H1 (cell line): ENCODE results near the gene ZNF75A. TPM values are rescaled to one million over a fixed set of nuclear protein-coding genes. Genes with fewer than 3 reads are reported as not detected.

Source experiments
- ASH2L ChIP-seq: fragments of 200-600, 300-600 bp; sonication (generic); IDR thresholded peaks from one replicate; pipeline ENCODE4 v1.7.1; 2017; ENCODE audit warnings: low read length
- ATF2 ChIP-seq: IDR thresholded peaks from 2 replicates; pipeline ENCODE4 v1.6.1; 2012; ENCODE audit warnings: low read length, inconsistent platforms
- ATF3 ChIP-seq: IDR thresholded peaks from 2 replicates; pipeline ENCODE4 v1.6.1; 2011; ENCODE audit warnings: low read depth, mild to moderate bottlenecking, low read length; ENCODE audit not compliant: insufficient read depth
- CHD1 ChIP-seq: IDR thresholded peaks from 2 replicates; pipeline ENCODE4 v1.6.1; 2012; ENCODE audit warnings: low read depth, low read length, improper control_type of control experiment
- CREB1 ChIP-seq: IDR thresholded peaks from 2 replicates; pipeline ENCODE4 v1.6.1; 2012; ENCODE audit warnings: inconsistent platforms
- E2F6 ChIP-seq: IDR thresholded peaks from 2 replicates; pipeline ENCODE4 v1.6.1; 2012; ENCODE audit warnings: inconsistent platforms
- EGR1 ChIP-seq: IDR thresholded peaks from 2 replicates; pipeline ENCODE4 v1.6.1; 2011; ENCODE audit warnings: low read depth, low read length, borderline replicate concordance
- EP300 ChIP-seq, 2 experiments: IDR thresholded peaks; 1 replicate in 1 of 2; 2 replicates in 1 of 2; pipeline ENCODE4 v1.6.1; 2011 to 2012; ENCODE audit warnings: low read depth in 2 of 2, low read length in 2 of 2, mild to moderate bottlenecking in 2 of 2, borderline replicate concordance in 1 of 2, inconsistent platforms in 1 of 2, moderate library complexity in 1 of 2
- HDAC6 ChIP-seq: IDR thresholded peaks from one replicate; pipeline ENCODE4 v1.7.1; 2012; ENCODE audit warnings: low read depth, mild to moderate bottlenecking, inconsistent platforms, low read length, moderate library complexity
- JUND ChIP-seq: IDR thresholded peaks from 2 replicates; pipeline ENCODE4 v1.6.1; 2011; ENCODE audit warnings: mild to moderate bottlenecking, improper control_type of control experiment, low read length
- KDM5A ChIP-seq: fragments of 200-600 bp; IDR thresholded peaks from 2 replicates; pipeline ENCODE4 v1.7.1; 2012; ENCODE audit warnings: mild to moderate bottlenecking, low read length, inconsistent platforms, mixed read lengths
- NRF1 ChIP-seq: IDR thresholded peaks from 2 replicates; pipeline ENCODE4 v1.6.1; 2011; ENCODE audit warnings: mild to moderate bottlenecking, low read depth, low read length, improper control_type of control experiment
- PHF8 ChIP-seq: fragments of 200-600 bp; sonication (generic); conservative IDR thresholded peaks from 2 replicates; pipeline ENCODE4 v1.7.1; 2012; ENCODE audit warnings: low read depth, mild to moderate bottlenecking, inconsistent platforms, low read length, moderate library complexity
- POLR2A ChIP-seq, 2 experiments: IDR thresholded peaks; 1 replicate in 1 of 2; 2 replicates in 1 of 2; pipeline ENCODE4 v1.6.1; 2011; ENCODE audit warnings: low read depth in 2 of 2, low read length in 2 of 2, mild to moderate bottlenecking in 2 of 2; ENCODE audit errors: control extremely low read depth in 1 of 2
- POLR2AphosphoS5 ChIP-seq: IDR thresholded peaks from 2 replicates; pipeline ENCODE4 v1.6.1; 2011; ENCODE audit warnings: low read depth, low read length
- RAD21 ChIP-seq, 2 experiments: IDR thresholded peaks in 1 of 2; conservative IDR thresholded peaks in 1 of 2; 2 replicates each; pipeline ENCODE4 v1.6.1; 2011; ENCODE audit warnings: low read depth in 2 of 2, low read length in 2 of 2, improper control_type of control experiment in 1 of 2, inconsistent platforms in 1 of 2, mild to moderate bottlenecking in 1 of 2, moderate library complexity in 1 of 2
- RBBP5 ChIP-seq: IDR thresholded peaks from 2 replicates; pipeline ENCODE4 v1.7.1; 2012; ENCODE audit warnings: low read depth, mild to moderate bottlenecking, inconsistent platforms, low read length, moderate library complexity, borderline replicate concordance
- SP1 ChIP-seq: IDR thresholded peaks from 2 replicates; pipeline ENCODE4 v1.6.1; 2011; ENCODE audit warnings: low read depth, low read length
- SP4 ChIP-seq: IDR thresholded peaks from 2 replicates; pipeline ENCODE4 v1.6.1; 2012; ENCODE audit warnings: low read length, inconsistent platforms
- SUZ12 ChIP-seq: fragments of 200-600 bp; sonication (generic); IDR thresholded peaks from 2 replicates; pipeline ENCODE4 v1.6.1; 2012; ENCODE audit warnings: mild to moderate bottlenecking, inconsistent platforms, low read length, moderate library complexity, mixed read lengths
- TAF1 ChIP-seq: IDR thresholded peaks from 2 replicates; pipeline ENCODE4 v1.6.1; 2011; ENCODE audit warnings: mild to moderate bottlenecking, low read depth, low read length
- TBP ChIP-seq: IDR thresholded peaks from 2 replicates; pipeline ENCODE4 v1.6.1; 2011; ENCODE audit warnings: low read depth, low read length, improper control_type of control experiment
- polyA plus RNA-seq, 7 experiments: library from polyadenylated mRNA; depleted of rRNA in 3 of 7; stranded (reverse) in 5 of 7; unstranded in 2 of 7; fragments of >200 nt in 5 of 7; fragments of 200-250 nt in 2 of 7; gene quantifications; 1 replicate in 5 of 7; 2 replicates in 1 of 7; 4 replicates in 1 of 7; pipeline versions ENCODE4 v1.2.1 to v1.2.3, GENCODE V29; 2011 to 2013; ENCODE audit warnings: missing spikeins in 2 of 7, mixed read lengths in 2 of 7
- total RNA-seq: library from RNA; stranded (reverse); fragmentation: NEBNext Ultra II Directional; extraction: Animal tissue kit (Norgen Biotek cat#: 25700); gene quantifications from 2 replicates; pipeline ENCODE4 v1.2.1, GENCODE V29; 2021

Gene ZNF75A
- total and polyA plus RNA-seq, 2 of the 8 experiments (the other 6 are each of a cell fraction or from before 2014, with no cell fraction given): 9.3 to 30.0 TPM

- no peak for TF ChIP-seq RAD21 (IDR thresholded peaks at IDR 0.05 in 1 of 2, conservative IDR thresholded peaks at IDR 0.05 in 1 of 2; ENCODE audit: low read depth in 2 of 2, low read length in 2 of 2)
- TF ChIP-seq SUZ12: no peak
- peak; percentile 85 for TF ChIP-seq TAF1
- TF ChIP-seq KDM5A: 0 out of 2 replicates have a peak, but pooled peaks have one; percentile 54
- TF ChIP-seq POLR2A (IDR thresholded peaks at IDR 0.05; ENCODE audit: control extremely low read depth in 1 of 2, low read depth in 2 of 2, low read length in 2 of 2): peak; percentile 26 to 97
- peak; percentile 79 for TF ChIP-seq E2F6
- no peak for TF ChIP-seq EGR1
- TF ChIP-seq ATF2: no peak
- TF ChIP-seq JUND: no peak
- no peak for TF ChIP-seq CHD1
- TF ChIP-seq POLR2AphosphoS5: peak; percentile 81
- TF ChIP-seq CREB1: peak; percentile 97
- no peak for TF ChIP-seq EP300 (IDR thresholded peaks at IDR 0.05; ENCODE audit: borderline replicate concordance in 1 of 2, low read depth in 2 of 2, low read length in 2 of 2)
- peak; percentile 49; the same call in 1 of the 2 replicates for TF ChIP-seq NRF1
- TF ChIP-seq HDAC6: no peak
- TF ChIP-seq ATF3: peak; percentile 47; the same call in 1 of the 2 replicates
- peak; percentile 44; the same call in 1 of the 2 replicates for TF ChIP-seq RBBP5
- TF ChIP-seq PHF8: peak; percentile 83
- peak; percentile 68 for TF ChIP-seq SP4
- peak; percentile 86; the same call in 1 of the 2 replicates for TF ChIP-seq TBP
- no peak for TF ChIP-seq ASH2L
- TF ChIP-seq SP1: peak; percentile 78
Measured at GRCh38 chr16:3282730-3283542, 22.4 kb upstream of the ZNF75A start, which contains the start of gene ZNF263 (continued).
